Measurements from ENCODE around the gene GALNT9. TPM values are rescaled to one million over a fixed set of nuclear protein-coding genes. Genes with fewer than 3 reads are reported as not detected.
A peak's percentile ranks its signal among the peaks of the same experiment; 100 is the strongest.

Gene GALNT9
- total RNA-seq, 2 experiments from 2014 or later, result not detected

DNA sequence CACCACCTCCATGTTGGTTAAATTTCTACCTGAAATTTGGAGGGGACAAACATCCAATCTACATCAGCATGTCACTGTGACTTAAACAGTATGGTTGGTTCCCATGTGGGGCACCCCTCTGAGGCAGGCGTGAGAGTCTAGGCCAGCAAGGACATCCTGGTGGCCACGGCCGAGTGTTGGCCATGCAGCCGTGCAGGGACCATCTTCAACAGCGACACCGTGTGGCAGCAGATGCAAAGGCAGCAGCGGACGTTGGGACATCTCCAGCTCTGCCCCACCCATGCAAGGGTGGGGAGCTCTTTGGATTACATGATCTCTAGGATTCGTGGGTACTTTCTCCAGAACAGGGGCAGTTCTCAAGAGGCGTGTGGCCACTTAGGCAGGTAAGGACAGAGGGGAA is 135.3 kb downstream of the GALNT9 start:
- Histone ChIP-seq H3K36me3 (ENCODE audit: insufficient read depth, low read length) (no peaks in the 10 kb centered on the region), H3K27ac (ENCODE audit: low read depth in 1 of 2, low read length in 2 of 2) (no peak overlapping the region), H3K27me3 (ENCODE audit: control insufficient read depth in 1 of 2, insufficient read depth in 2 of 2, low read length in 2 of 2) (no peaks in the 10 kb centered on the region), H3K4me1 (ENCODE audit: insufficient read depth, low read length) (peaks cover 16% of the 10 kb centered on the region), H3K4me3 (ENCODE audit: low read length) (no peak overlapping the region), H3K9me3 (ENCODE audit: control insufficient read depth in 1 of 2, insufficient read depth in 1 of 2, low read length in 2 of 2) (peaks cover 10 to 27% of the 10 kb centered on the region in 2 experiments)
- H3K4me1 Mint-ChIP-seq (ENCODE audit: low read depth), result peaks cover 19% of the 10 kb centered on the region
- ChIA-PET POLR2A (no interaction called here), CTCF (interaction anchor here (0.6 to 1.9 kb wide), 2 partner anchors 8 to 40 kb away, joined by 3 to 8 read pairs; no protein-coding TSS in a partner anchor)
- intact Hi-C loops (cut with DNase I, micrococcal nuclease), result no loop called here
- H3K27me3 Mint-ChIP-seq, result no peaks in the 10 kb centered on the region
- TF ChIP-seq, protein P1, sequence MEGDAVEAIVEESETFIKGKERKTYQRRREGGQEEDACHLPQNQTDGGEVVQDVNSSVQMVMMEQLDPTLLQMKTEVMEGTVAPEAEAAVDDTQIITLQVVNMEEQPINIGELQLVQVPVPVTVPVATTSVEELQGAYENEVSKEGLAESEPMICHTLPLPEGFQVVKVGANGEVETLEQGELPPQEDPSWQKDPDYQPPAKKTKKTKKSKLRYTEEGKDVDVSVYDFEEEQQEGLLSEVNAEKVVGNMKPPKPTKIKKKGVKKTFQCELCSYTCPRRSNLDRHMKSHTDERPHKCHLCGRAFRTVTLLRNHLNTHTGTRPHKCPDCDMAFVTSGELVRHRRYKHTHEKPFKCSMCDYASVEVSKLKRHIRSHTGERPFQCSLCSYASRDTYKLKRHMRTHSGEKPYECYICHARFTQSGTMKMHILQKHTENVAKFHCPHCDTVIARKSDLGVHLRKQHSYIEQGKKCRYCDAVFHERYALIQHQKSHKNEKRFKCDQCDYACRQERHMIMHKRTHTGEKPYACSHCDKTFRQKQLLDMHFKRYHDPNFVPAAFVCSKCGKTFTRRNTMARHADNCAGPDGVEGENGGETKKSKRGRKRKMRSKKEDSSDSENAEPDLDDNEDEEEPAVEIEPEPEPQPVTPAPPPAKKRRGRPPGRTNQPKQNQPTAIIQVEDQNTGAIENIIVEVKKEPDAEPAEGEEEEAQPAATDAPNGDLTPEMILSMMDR (IDR thresholded peaks at IDR 0.05), result no peak
- peaks cover 9% of the 10 kb centered on the region for H3K36me3 Mint-ChIP-seq (ENCODE audit: low read depth)
- DNase-seq (peak in 3 of 14 experiments; percentile 10 to 47 (median 46)), ATAC-seq (ENCODE audit: poor library complexity) (no peak)
- H3K27ac Mint-ChIP-seq, result no peak overlapping the region
- peaks cover 4% of the 10 kb centered on the region for H3K9me3 Mint-ChIP-seq
- H3K4me3 Mint-ChIP-seq, result no peak overlapping the region

DNA sequence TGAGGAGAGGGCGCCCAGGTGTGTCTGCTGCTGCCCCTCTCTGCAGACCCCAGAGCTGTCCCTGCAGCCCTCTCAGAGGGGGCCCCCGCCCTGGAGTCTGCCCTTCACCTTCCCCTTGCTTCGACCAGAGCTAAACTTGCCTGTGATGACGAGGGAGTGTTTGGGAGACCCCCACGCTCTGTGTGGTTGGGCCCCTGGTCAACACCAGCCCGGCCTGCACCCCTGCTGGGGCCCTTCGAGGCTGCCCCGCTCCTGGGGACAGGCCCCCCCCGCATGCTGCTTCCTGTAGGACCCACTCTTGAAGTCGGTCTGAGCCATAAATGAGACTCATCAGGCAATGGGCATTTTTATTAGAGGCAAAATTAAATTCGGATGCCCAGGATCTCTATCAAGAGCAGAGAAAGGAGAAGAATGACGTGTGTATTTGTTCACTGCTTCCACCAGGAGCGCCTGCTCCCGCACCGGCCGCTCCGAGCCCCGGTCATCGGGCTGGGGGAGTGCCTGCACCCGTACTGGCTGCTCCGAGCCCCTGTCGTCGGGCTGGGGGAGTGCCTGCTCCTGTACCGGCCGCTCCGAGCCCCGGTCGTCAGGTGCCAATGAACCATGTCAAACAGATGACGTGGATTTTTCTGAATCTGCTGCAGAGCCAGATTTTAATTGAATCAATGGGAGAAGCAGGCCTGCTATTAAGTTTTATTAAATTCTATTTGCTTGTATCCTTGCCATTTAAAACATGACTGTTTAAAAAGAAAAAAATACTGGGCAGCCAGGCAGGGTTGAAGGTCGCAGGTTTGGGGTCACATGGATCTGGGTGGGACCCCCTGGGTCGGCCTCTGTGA is 137.5 kb downstream of the GALNT9 start:
- Mint-ChIP-seq H3K4me1 (ENCODE audit: low read depth) (peaks cover 25% of the 10 kb centered on the region), H3K27ac (peak overlapping the region; percentile 14), H3K9me3 (peaks cover 4% of the 10 kb centered on the region), H3K27me3 (no peaks in the 10 kb centered on the region), H3K4me3 (peak overlapping the region; percentile 56), H3K36me3 (ENCODE audit: low read depth) (peaks cover 12% of the 10 kb centered on the region)
- TF ChIP-seq, protein P1 (IDR thresholded peaks at IDR 0.05), result no peak
- Histone ChIP-seq H3K4me1 (ENCODE audit: insufficient read depth, low read length) (peaks cover 38% of the 10 kb centered on the region), H3K9me3 (ENCODE audit: control insufficient read depth in 1 of 2, insufficient read depth in 1 of 2, low read length in 2 of 2) (peaks cover 10 to 46% of the 10 kb centered on the region in 2 experiments), H3K4me3 (ENCODE audit: low read length) (no peak overlapping the region), H3K27ac (ENCODE audit: low read depth in 1 of 2, low read length in 2 of 2) (no peak overlapping the region), H3K27me3 (ENCODE audit: control insufficient read depth in 1 of 2, insufficient read depth in 2 of 2, low read length in 2 of 2) (no peaks in the 10 kb centered on the region), H3K36me3 (ENCODE audit: insufficient read depth, low read length) (peaks cover 9% of the 10 kb centered on the region)
- ATAC-seq (ENCODE audit: poor library complexity) (no peak), DNase-seq (no peak)
- ChIA-PET CTCF (no interaction called here), POLR2A (interaction anchor here (1.0 kb wide), 1 partner anchor 13 kb away, joined by 3 read pairs; no protein-coding TSS in a partner anchor)
- intact Hi-C loops (cut with DNase I, micrococcal nuclease), result no loop called here

DNA sequence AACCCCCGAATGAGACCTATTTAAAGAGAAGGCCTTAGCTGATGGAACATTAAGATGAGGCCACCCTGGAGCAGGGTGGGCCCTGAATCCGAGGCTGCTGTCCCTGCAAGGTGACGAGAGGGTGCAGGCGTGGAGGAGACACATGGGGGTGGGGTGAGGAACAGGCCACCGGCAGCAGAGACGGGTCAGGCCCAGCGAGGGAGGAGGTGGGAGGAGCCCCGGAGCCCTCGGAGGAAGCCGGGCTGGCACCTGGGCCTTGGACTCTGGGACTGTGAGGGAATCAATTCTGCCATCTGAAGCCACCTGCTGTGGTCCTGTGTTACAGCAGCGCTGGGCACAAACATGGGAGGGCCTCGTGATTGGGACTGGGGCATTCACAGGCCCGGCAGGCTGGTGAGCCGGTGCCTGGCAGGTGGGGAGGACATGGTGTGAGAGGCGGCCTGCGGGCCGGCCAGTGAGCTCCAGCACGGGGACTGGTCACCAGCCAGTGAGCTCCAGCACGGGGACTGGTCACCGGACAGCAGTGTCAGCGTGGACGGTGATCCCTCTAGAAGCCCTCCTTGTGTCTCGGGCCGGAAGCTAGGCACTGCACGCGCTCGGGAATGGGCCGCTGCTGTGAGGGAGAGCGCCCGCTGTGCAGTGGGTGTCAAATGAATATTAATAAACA is 138.4 kb downstream of the GALNT9 start:
- H3K36me3 Mint-ChIP-seq (ENCODE audit: low read depth), result peaks cover 17% of the 10 kb centered on the region
- CTCF ChIA-PET, result no interaction called here
- POLR2A ChIA-PET, result interaction anchor here (1.0 kb wide), 1 partner anchor 12 kb away, joined by 3 read pairs; no protein-coding TSS in a partner anchor
- H3K27me3 Mint-ChIP-seq, result no peaks in the 10 kb centered on the region
- no peak for ATAC-seq (ENCODE audit: poor library complexity)
- Histone ChIP-seq H3K27ac (ENCODE audit: low read depth in 1 of 2, low read length in 2 of 2) (no peak overlapping the region), H3K27me3 (ENCODE audit: control insufficient read depth in 1 of 2, insufficient read depth in 2 of 2, low read length in 2 of 2) (no peaks in the 10 kb centered on the region), H3K36me3 (ENCODE audit: insufficient read depth, low read length) (peaks cover 9% of the 10 kb centered on the region), H3K4me3 (ENCODE audit: low read length) (peak overlapping the region; percentile 60), H3K4me1 (ENCODE audit: insufficient read depth, low read length) (peaks cover 47% of the 10 kb centered on the region), H3K9me3 (ENCODE audit: control insufficient read depth in 1 of 2, insufficient read depth in 1 of 2, low read length in 2 of 2) (peaks cover 10 to 56% of the 10 kb centered on the region in 2 experiments)
- H3K9me3 Mint-ChIP-seq, result peaks cover 4% of the 10 kb centered on the region
- peaks cover 34% of the 10 kb centered on the region for H3K4me1 Mint-ChIP-seq (ENCODE audit: low read depth)
- intact Hi-C loops (cut with DNase I, micrococcal nuclease), result no loop called here
- peak overlapping the region; percentile 69 for H3K4me3 Mint-ChIP-seq
- DNase-seq, result no peak
- TF ChIP-seq, protein P1 (IDR thresholded peaks at IDR 0.05), result no peak
- peak overlapping the region; percentile 44 for H3K27ac Mint-ChIP-seq

Measured in CD4-positive, alpha-beta T cell (primary cell).